Sigmoid colon (tissue), 4 donors: Measurements from ENCODE around the gene IFT172.

ENCODE experiments used
- EP300 ChIP-seq, 4 donors: sonication (generic); formaldehyde crosslinking; IDR thresholded peaks; one replicate each; pipeline ENCODE4 v1.6.1; 2017; ENCODE audit warnings: antibody characterized with exemption in 4 of 4
- POLR2A ChIP-seq, 2 donors: fragments of 450-650 bp; IDR thresholded peaks; one replicate each; pipeline ENCODE4 v1.6.1; 2016; ENCODE audit warnings: antibody characterized with exemption in 2 of 2, mild to moderate bottlenecking in 2 of 2, moderate library complexity in 2 of 2
- POLR2AphosphoS5 ChIP-seq, 4 donors: sonication (generic); formaldehyde crosslinking; IDR thresholded peaks; one replicate each; pipeline ENCODE4 v1.6.1; 2017; ENCODE audit warnings: antibody characterized with exemption in 4 of 4
- TF ChIP-seq, protein P1 (sequence below), 4 experiments: fragments of 450-650 bp in 3 of 4; fragments of 200-600 bp in 1 of 4; IDR thresholded peaks; one replicate each; pipeline ENCODE4 v1.5.1; 2016 to 2019; ENCODE audit warnings: antibody characterized with exemption in 4 of 4, mild to moderate bottlenecking in 3 of 4, moderate library complexity in 2 of 4

DNA sequence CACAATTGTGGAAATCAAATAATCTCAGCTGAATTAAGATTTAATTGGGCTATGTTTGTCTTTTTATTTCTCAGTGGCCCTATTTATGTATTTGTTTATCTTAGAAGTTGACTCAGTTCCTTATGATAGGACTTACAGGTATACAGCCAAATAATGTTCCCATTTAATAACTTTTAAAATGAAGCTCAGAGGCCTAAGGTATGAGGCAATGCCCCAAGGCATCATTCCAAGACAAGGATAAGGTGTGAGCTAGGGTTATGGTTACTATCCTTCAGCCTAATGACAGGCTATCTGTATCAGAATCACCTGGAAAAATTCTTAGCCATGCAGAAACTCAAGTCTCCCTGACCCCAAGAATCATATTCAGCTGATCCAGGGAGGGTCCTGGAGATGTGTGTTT lies 68.5 kb downstream of the IFT172 start:
- TF ChIP-seq POLR2AphosphoS5 (IDR thresholded peaks at IDR 0.05) (no peak), POLR2A (IDR thresholded peaks at IDR 0.05) (no peak), EP300 (IDR thresholded peaks at IDR 0.05) (no peak)
- TF ChIP-seq, protein P1, sequence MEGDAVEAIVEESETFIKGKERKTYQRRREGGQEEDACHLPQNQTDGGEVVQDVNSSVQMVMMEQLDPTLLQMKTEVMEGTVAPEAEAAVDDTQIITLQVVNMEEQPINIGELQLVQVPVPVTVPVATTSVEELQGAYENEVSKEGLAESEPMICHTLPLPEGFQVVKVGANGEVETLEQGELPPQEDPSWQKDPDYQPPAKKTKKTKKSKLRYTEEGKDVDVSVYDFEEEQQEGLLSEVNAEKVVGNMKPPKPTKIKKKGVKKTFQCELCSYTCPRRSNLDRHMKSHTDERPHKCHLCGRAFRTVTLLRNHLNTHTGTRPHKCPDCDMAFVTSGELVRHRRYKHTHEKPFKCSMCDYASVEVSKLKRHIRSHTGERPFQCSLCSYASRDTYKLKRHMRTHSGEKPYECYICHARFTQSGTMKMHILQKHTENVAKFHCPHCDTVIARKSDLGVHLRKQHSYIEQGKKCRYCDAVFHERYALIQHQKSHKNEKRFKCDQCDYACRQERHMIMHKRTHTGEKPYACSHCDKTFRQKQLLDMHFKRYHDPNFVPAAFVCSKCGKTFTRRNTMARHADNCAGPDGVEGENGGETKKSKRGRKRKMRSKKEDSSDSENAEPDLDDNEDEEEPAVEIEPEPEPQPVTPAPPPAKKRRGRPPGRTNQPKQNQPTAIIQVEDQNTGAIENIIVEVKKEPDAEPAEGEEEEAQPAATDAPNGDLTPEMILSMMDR (IDR thresholded peaks at IDR 0.05) = no peak
